Measurements from ENCODE around the gene MYLIP.

Gene MYLIP

DNA sequence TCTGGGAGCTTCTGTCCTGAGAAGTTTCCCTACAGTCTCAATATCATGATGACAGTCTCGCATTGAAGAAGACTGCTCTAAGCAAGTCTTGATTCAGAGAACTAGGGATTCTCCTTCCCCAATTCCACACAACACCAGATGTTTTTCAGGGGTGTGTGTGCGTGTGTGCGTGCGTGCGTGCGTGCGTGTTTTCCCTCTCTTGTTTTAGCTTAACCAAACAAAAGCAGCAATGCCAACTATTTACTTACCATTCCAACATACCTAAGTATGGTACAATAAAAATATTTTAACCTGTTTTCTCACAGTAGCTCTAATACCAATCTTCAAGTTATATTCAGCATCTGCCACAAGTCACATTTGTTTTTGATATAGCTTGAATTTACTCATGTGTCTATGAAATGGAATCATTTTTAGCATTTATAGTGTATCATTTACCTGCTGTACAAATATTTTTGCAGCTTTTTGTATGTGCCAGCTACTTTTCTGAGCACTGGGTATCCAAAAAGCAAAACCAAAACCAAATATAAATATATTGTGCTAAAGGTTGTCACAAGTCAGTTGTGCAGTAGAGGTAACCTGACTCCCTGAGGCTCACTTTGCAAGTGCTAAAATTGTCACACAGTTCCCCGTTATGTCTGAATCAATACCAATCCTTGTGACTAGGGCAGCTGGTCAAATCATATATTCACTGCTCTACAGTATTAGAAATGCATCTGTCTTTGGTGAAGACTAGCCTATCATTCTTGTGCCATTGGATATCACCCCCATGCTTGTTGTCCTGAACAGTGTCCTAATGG lies 21.7 kb upstream of the MYLIP start (continued):
- TF ChIP-seq, protein P1, sequence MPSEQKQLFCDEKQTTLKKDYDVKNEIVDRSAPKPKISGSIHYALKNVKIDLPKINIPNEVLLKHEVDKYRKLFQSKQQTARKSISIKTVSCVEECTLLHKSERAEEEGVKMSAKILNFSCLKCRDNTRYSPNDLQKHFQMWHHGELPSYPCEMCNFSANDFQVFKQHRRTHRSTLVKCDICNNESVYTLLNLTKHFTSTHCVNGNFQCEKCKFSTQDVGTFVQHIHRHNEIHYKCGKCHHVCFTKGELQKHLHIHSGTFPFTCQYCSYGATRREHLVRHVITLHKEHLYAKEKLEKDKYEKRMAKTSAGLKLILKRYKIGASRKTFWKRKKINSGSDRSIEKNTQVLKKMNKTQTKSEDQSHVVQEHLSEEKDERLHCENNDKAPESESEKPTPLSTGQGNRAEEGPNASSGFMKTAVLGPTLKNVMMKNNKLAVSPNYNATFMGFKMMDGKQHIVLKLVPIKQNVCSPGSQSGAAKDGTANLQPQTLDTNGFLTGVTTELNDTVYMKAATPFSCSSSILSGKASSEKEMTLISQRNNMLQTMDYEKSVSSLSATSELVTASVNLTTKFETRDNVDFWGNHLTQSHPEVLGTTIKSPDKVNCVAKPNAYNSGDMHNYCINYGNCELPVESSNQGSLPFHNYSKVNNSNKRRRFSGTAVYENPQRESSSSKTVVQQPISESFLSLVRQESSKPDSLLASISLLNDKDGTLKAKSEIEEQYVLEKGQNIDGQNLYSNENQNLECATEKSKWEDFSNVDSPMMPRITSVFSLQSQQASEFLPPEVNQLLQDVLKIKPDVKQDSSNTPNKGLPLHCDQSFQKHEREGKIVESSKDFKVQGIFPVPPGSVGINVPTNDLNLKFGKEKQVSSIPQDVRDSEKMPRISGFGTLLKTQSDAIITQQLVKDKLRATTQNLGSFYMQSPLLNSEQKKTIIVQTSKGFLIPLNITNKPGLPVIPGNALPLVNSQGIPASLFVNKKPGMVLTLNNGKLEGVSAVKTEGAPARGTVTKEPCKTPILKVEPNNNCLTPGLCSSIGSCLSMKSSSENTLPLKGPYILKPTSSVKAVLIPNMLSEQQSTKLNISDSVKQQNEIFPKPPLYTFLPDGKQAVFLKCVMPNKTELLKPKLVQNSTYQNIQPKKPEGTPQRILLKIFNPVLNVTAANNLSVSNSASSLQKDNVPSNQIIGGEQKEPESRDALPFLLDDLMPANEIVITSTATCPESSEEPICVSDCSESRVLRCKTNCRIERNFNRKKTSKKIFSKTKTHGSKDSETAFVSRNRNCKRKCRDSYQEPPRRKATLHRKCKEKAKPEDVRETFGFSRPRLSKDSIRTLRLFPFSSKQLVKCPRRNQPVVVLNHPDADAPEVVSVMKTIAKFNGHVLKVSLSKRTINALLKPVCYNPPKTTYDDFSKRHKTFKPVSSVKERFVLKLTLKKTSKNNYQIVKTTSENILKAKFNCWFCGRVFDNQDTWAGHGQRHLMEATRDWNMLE (tag by site-specific recombination; conservative IDR thresholded peaks at IDR 0.05; ENCODE audit: low read depth), result no peak
- TF ChIP-seq ZNF341 (tag by site-specific recombination; IDR thresholded peaks at IDR 0.05; ENCODE audit: low read depth), result no peak; the same call in 1 of the 2 replicates
- TF ChIP-seq ZNF777 (tag by site-specific recombination; IDR thresholded peaks at IDR 0.05; ENCODE audit: borderline replicate concordance), result no peak

DNA sequence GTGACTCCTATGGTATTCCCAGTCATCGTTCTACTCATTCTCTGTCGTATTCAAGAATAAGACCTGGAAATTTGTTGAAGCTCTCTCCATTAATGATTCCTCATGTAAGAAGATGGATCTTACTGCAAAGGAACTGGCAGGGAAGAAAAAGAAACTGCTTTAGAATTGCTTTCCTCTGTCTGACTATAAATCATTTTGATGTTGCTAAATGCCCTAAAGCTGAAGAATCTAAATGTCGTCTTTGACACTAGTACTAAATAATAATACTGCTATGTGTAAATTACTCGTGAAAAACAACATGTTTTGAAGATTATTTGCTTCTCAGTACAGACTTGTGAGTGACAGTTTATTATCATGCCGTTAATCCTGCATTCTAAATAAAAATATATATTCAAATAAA lies 20.5 kb upstream of the MYLIP start:
- no peak overlapping the region for H3K4me3 ChIP-seq (ENCODE audit: low read depth, low read length)
- H3K4me1 ChIP-seq (ENCODE audit: control insufficient read depth, insufficient read depth, low read length), result peaks cover 22% of the 10 kb centered on the region
- POLR2A ChIA-PET, result interaction anchor here (2.2 kb wide), 1 partner anchor 20 kb away, joined by 11 read pairs; the partner anchor contains the start of gene MYLIP
- TF ChIP-seq ZNF121 (tag by site-specific recombination; IDR thresholded peaks at IDR 0.05) (no peak), ZNF292 (tag by site-specific recombination; IDR thresholded peaks at IDR 0.05; ENCODE audit: borderline replicate concordance, low read depth) (no peak), ZFP37 (tag by site-specific recombination; IDR thresholded peaks at IDR 0.05) (no peak), ZIC2 (tag by site-specific recombination; IDR thresholded peaks at IDR 0.05) (no peak), ZNF266 (tag by site-specific recombination; IDR thresholded peaks at IDR 0.05; ENCODE audit: low read depth) (no peak), ZNF138 (tag by site-specific recombination; IDR thresholded peaks at IDR 0.05; ENCODE audit: borderline replicate concordance) (no peak), ZNF221 (tag by site-specific recombination; IDR thresholded peaks at IDR 0.05; ENCODE audit: borderline replicate concordance) (no peak), TRIM28 (IDR thresholded peaks at IDR 0.05; ENCODE audit: borderline replicate concordance, low read length) (no peak), ZNF544 (tag by site-specific recombination; IDR thresholded peaks at IDR 0.05) (no peak), ZNF664 (tag by site-specific recombination; IDR thresholded peaks at IDR 0.05) (no peak), GLI2 (tag by site-specific recombination; IDR thresholded peaks at IDR 0.05; ENCODE audit: borderline replicate concordance, low read depth) (no peak)
- TF ChIP-seq, protein P2, sequence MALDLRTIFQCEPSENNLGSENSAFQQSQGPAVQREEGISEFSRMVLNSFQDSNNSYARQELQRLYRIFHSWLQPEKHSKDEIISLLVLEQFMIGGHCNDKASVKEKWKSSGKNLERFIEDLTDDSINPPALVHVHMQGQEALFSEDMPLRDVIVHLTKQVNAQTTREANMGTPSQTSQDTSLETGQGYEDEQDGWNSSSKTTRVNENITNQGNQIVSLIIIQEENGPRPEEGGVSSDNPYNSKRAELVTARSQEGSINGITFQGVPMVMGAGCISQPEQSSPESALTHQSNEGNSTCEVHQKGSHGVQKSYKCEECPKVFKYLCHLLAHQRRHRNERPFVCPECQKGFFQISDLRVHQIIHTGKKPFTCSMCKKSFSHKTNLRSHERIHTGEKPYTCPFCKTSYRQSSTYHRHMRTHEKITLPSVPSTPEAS (tag by site-specific recombination; IDR thresholded peaks at IDR 0.05), result no peak
- TF ChIP-seq, protein P3, sequence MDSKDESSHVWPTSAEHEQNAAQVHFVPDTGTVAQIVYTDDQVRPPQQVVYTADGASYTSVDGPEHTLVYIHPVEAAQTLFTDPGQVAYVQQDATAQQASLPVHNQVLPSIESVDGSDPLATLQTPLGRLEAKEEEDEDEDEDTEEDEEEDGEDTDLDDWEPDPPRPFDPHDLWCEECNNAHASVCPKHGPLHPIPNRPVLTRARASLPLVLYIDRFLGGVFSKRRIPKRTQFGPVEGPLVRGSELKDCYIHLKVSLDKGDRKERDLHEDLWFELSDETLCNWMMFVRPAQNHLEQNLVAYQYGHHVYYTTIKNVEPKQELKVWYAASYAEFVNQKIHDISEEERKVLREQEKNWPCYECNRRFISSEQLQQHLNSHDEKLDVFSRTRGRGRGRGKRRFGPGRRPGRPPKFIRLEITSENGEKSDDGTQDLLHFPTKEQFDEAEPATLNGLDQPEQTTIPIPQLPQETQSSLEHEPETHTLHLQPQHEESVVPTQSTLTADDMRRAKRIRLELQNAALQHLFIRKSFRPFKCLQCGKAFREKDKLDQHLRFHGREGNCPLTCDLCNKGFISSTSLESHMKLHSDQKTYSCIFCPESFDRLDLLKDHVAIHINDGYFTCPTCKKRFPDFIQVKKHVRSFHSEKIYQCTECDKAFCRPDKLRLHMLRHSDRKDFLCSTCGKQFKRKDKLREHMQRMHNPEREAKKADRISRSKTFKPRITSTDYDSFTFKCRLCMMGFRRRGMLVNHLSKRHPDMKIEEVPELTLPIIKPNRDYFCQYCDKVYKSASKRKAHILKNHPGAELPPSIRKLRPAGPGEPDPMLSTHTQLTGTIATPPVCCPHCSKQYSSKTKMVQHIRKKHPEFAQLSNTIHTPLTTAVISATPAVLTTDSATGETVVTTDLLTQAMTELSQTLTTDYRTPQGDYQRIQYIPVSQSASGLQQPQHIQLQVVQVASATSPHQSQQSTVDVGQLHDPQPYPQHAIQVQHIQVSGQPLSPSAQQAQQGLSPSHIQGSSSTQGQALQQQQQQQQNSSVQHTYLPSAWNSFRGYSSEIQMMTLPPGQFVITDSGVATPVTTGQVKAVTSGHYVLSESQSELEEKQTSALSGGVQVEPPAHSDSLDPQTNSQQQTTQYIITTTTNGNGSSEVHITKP (tag by site-specific recombination; IDR thresholded peaks at IDR 0.05), result no peak
- CTCF ChIA-PET, result no interaction called here
- H3K27ac ChIP-seq (ENCODE audit: extremely low read depth, low read depth, low read length), result no peak overlapping the region
- no peaks in the 10 kb centered on the region for H3K9me3 ChIP-seq (ENCODE audit: control insufficient read depth, insufficient read depth, low read depth, low read length)
- no peaks in the 10 kb centered on the region for H3K36me3 ChIP-seq (ENCODE audit: control insufficient read depth in 2 of 2, insufficient read depth in 1 of 2, low read length in 2 of 2)
